GM18951 (cell line): ENCODE measurements around the gene VSX1.

Experiments
- POLR2A ChIP-seq: IDR thresholded peaks from 4 replicates; pipeline ENCODE4 v1.6.1; 2011; ENCODE audit warnings: mild to moderate bottlenecking; ENCODE audit not compliant: insufficient read length, insufficient read depth; ENCODE audit errors: extremely low read depth
- in situ Hi-C: fragments of 300-500 bp; cut with MboI; formaldehyde crosslinking; loops from one replicate; pipeline ENCODE4 v1.12.0; 2022; ENCODE audit warnings: low sequenced_read_pairs, mixed read lengths, inconsistent platforms; ENCODE audit not compliant: unreplicated experiment

VSX1 gene

DNA sequence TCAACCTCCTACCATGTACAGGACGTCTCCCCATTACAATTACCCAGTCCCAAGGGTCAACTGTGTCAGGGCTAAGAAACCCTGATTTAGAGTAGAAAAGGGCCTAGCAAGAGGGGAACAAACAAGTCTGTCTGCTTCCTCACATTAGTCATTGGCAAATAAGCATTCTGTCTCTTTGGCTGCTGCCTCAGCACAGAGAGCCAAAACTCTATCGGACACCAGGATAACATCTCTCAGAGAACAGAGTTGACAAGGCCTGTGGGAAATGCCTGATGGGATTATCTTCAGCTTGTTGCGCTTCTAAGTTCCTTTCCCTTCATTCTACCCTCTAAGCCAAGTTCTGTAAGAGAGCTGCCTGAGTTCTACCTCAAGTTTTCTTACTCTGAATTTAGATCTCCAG, 19.0 kb upstream of the VSX1 start:
- TF ChIP-seq POLR2A: no peak
- in situ Hi-C loops: no loop called here

DNA sequence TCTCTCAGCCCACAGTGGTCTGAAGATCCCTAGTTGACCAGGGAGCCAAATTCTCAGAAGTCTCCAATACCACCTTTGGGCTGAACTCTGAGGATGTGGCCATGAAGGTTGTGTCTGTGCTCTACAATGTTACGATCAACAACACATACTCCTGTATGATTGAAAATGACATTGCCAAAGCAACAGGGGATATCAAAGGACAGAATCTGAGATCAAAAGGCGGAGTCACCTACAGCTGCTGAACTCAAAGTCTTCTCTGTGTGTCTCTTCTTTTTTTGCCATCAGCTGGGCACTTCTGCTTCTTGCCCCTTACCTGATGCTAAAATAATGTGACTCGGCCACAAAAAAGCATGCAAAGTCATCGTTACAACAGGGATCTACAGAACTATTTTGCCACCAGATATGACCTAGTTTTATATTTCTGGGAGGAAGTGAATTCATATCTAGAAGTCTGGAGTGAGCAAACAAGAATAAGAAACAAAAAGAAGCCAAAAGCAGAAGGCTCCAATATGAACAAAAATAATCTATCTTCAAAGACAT, 17.7 kb upstream of the VSX1 start:
- TF ChIP-seq POLR2A: no peak
- in situ Hi-C loops: no loop called here

- in situ Hi-C loops: no loop called here
- TF ChIP-seq POLR2A: no peak
These were observed 15.6 kb upstream of the VSX1 start for GRCh38 chr20:25097498-25097897.

- in situ Hi-C loops: no loop called here
- no peak for TF ChIP-seq POLR2A
These were observed 8.8 kb upstream of the VSX1 start for GRCh38 chr20:25090492-25091429.

- TF ChIP-seq POLR2A: no peak
- in situ Hi-C loops: no loop called here
These were observed 7.7 kb upstream of the VSX1 start for GRCh38 chr20:25089662-25090061.

DNA sequence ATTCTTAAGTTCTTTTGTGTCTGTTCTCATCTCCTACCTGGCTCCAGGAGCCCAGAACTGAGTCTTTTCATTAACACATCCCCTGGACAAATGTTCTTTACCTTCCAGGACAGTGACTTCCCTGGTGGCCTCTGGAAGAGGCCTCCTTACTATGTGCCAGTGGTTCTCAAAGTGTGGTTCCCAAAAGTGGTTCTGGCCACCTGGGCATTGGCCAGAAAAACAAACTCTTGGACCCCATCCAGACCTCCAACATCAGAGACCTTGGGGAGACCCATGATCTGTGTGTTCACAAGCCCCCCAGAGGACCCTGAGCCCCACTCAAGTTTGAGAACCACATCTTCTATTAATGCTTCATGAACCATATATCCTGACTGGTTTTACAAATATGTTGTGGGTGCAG, 7.2 kb upstream of the VSX1 start:
- TF ChIP-seq POLR2A: no peak
- in situ Hi-C loops: no loop called here

- in situ Hi-C loops: no loop called here
- no peak for TF ChIP-seq POLR2A
These were observed 6.3 kb upstream of the VSX1 start for GRCh38 chr20:25088267-25088666.

- in situ Hi-C loops: no loop called here
- no peak for TF ChIP-seq POLR2A
These were observed 5.4 kb upstream of the VSX1 start for GRCh38 chr20:25087186-25087929.

- no peak for TF ChIP-seq POLR2A
- in situ Hi-C loops: no loop called here
These were observed 4.0 kb upstream of the VSX1 start for GRCh38 chr20:25085756-25086495.

DNA sequence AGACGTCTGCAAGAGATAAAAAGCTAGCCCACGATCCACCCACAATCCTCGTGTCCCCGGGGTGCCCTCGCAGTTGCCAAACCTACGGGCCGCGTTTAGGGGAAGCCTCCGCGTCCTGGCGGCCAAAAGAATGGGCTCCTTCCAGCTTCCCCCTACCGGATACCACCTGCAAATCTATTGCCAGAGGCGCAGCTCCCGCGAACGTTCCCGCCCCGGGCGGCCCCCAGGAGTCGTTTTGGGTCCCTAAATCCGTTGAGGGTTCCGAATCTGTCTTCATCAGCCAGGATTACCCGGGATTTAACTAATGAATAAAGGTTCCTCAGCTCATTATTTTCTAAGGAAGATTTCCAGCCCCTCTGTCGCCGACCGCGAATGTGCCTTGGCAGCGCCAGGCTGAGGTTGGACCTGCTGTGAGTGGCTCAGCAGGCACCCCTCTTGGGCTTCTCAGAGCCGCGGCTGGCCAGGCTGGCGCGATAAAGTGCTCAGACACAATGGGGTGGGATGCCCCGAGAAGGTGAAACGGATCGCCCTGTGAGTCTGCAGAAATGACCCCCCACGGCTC, 2.8 kb upstream of the VSX1 start:
- in situ Hi-C loops: no loop called here
- TF ChIP-seq POLR2A: no peak

- no peak for TF ChIP-seq POLR2A
- in situ Hi-C loops: no loop called here
These were observed 2.1 kb upstream of the VSX1 start for GRCh38 chr20:25083773-25084625.
